H1 (cell line): Measurements from ENCODE around the gene OR51G1. TPM values are rescaled to one million over a fixed set of nuclear protein-coding genes. Genes with fewer than 3 reads are reported as not detected.

Experiments used
- CTCF ChIA-PET: fragments of 300-600 bp; sonication (Branson Sonifier 250); formaldehyde crosslinking; loops from one replicate; lab custom pipeline; 2021; ENCODE audit not compliant: partially characterized antibody; lab: Charles Lee
- POLR2A ChIA-PET: fragments of 300-600 bp; sonication (Branson Sonifier 250); formaldehyde crosslinking; loops from one replicate; lab custom pipeline; 2021; ENCODE audit warnings: inconsistent platforms; ENCODE audit not compliant: partially characterized antibody; lab: Charles Lee
- DNase-seq, 2 experiments: peaks; one replicate each; pipeline versions ENCODE4 v3.0.0 to v3.0.0-alpha.2; 2010 to 2022; ENCODE audit warnings: low spot score in 2 of 2, low read depth in 1 of 2, mixed read lengths in 1 of 2
- FAIRE-seq: peaks from 2 replicates; lab custom pipeline; 2011; peaks lifted over from hg19 to GRCh38; lab: Jason Lieb, UNC
- H2AFZ ChIP-seq: 2 replicates; pipeline ENCODE4 v1.8.1; 2012; ENCODE audit warnings: low read length, inconsistent platforms
- H2AK5ac ChIP-seq: 2 replicates; pipeline ENCODE4 v1.6.1; 2013; ENCODE audit warnings: low read depth, low read length
- H2BK120ac ChIP-seq: replicated peaks from 2 replicates; pipeline ENCODE3; 2013; ENCODE audit warnings: low read depth, low read length, inconsistent platforms
- H2BK12ac ChIP-seq: 2 replicates; pipeline ENCODE4 v1.6.1; 2013; ENCODE audit warnings: low read depth, low read length
- H2BK15ac ChIP-seq: 2 replicates; pipeline ENCODE4 v1.6.1; 2013; ENCODE audit warnings: low read length
- H2BK20ac ChIP-seq: 2 replicates; pipeline ENCODE4 v1.6.1; 2013; ENCODE audit warnings: low read length
- H2BK5ac ChIP-seq: 2 replicates; pipeline ENCODE4 v1.6.1; 2013; ENCODE audit warnings: low read depth, low read length
- H3K14ac ChIP-seq: 2 replicates; pipeline ENCODE4 v1.6.1; 2013; ENCODE audit warnings: inconsistent platforms; ENCODE audit not compliant: insufficient read length
- H3K18ac ChIP-seq: 2 replicates; pipeline ENCODE4 v1.6.1; 2013; ENCODE audit warnings: low read length; ENCODE audit errors: extremely low read depth
- H3K23ac ChIP-seq: 2 replicates; pipeline ENCODE4 v1.6.1; 2013; ENCODE audit warnings: inconsistent platforms; ENCODE audit not compliant: insufficient read length
- H3K23me2 ChIP-seq: 2 replicates; pipeline ENCODE4 v1.6.1; 2013; ENCODE audit warnings: low read depth, low read length
- H3K27ac ChIP-seq: 2 replicates; pipeline ENCODE4 v1.6.1; 2011; ENCODE audit warnings: low read depth, low read length, inconsistent platforms
- H3K27me3 ChIP-seq, 4 experiments: replicated peaks in 1 of 4; 1 replicate in 1 of 4; 2 replicates in 3 of 4; pipeline versions ENCODE4 v1.6.1 to v1.8.1; 2011 to 2013; ENCODE audit warnings: low read length in 3 of 4, mild to moderate bottlenecking in 3 of 4, inconsistent platforms in 2 of 4, mixed read lengths in 2 of 4, moderate library complexity in 1 of 4; ENCODE audit not compliant: control insufficient read depth in 3 of 4, insufficient read depth in 3 of 4; ENCODE audit errors: extremely low read depth in 1 of 4
- H3K36me3 ChIP-seq, 4 experiments: 2 replicates each; pipeline versions ENCODE4 v1.6.1 to v1.8.1; 2011 to 2013; ENCODE audit warnings: mild to moderate bottlenecking in 4 of 4, low read length in 3 of 4, moderate library complexity in 2 of 4, control low read depth in 1 of 4, inconsistent platforms in 1 of 4; ENCODE audit not compliant: insufficient read depth in 4 of 4, control insufficient read depth in 2 of 4
- H3K4ac ChIP-seq: replicated peaks from 2 replicates; pipeline ENCODE3; 2013; ENCODE audit warnings: low read length, low read depth, mixed read lengths, inconsistent platforms; ENCODE audit not compliant: insufficient read length
- H3K4me1 ChIP-seq, 4 experiments: replicated peaks in 1 of 4; 1 replicate in 1 of 4; 2 replicates in 3 of 4; pipeline versions ENCODE4 v1.6.1 to v1.8.1; 2011 to 2013; ENCODE audit warnings: low read length in 3 of 4, inconsistent platforms in 2 of 4, mixed read lengths in 1 of 4; ENCODE audit not compliant: insufficient read depth in 4 of 4, control insufficient read depth in 3 of 4
- H3K4me2 ChIP-seq, 2 experiments: 2 replicates each; pipeline versions ENCODE4 v1.6.1 to v1.8.1; 2011 to 2013; ENCODE audit warnings: low read depth in 2 of 2, low read length in 2 of 2, control low read depth in 1 of 2, inconsistent platforms in 1 of 2, mild to moderate bottlenecking in 1 of 2; ENCODE audit not compliant: insufficient read depth in 1 of 2
- H3K4me3 ChIP-seq, 4 experiments: fragments of 200-600, 300-600 bp in 1 of 4; sonication (generic), shearing (Covaris generic), sonication (Bioruptor Twin) in 1 of 4; 2 replicates each; pipeline versions ENCODE4 v1.5.1 to v1.8.1; 2011 to 2016; ENCODE audit warnings: low read length in 4 of 4, low read depth in 3 of 4, control low read depth in 2 of 4, inconsistent platforms in 2 of 4, mild to moderate bottlenecking in 2 of 4, mixed read lengths in 1 of 4, moderate library complexity in 1 of 4; ENCODE audit not compliant: insufficient read depth in 2 of 4; ENCODE audit errors: extremely low read depth in 1 of 4
- H3K56ac ChIP-seq: replicated peaks from 2 replicates; pipeline ENCODE3; 2013; ENCODE audit warnings: low read depth, mild to moderate bottlenecking, mixed read lengths, low read length, inconsistent platforms; ENCODE audit not compliant: insufficient read length
- H3K79me1 ChIP-seq: 2 replicates; pipeline ENCODE4 v1.6.1; 2013; ENCODE audit warnings: low read depth, low read length, control low read depth
- H3K79me2 ChIP-seq, 2 experiments: 2 replicates each; pipeline versions ENCODE4 v1.6.1 to v1.8.1; 2012 to 2013; ENCODE audit warnings: low read length in 2 of 2, mild to moderate bottlenecking in 2 of 2, inconsistent platforms in 1 of 2; ENCODE audit not compliant: insufficient read depth in 2 of 2, control insufficient read depth in 1 of 2
- H3K9ac ChIP-seq, 4 experiments: replicated peaks in 1 of 4; 1 replicate in 1 of 4; 2 replicates in 3 of 4; pipeline versions ENCODE4 v1.6.1 to v1.8.1; 2011 to 2013; ENCODE audit warnings: low read depth in 3 of 4, low read length in 3 of 4, control low read depth in 2 of 4, mild to moderate bottlenecking in 2 of 4, moderate library complexity in 2 of 4, inconsistent platforms in 1 of 4; ENCODE audit errors: extremely low read depth in 1 of 4
- H3K9me3 ChIP-seq, 2 experiments: 2 replicates each; pipeline versions ENCODE4 v1.6.1 to v1.8.1; 2012 to 2013; ENCODE audit warnings: mild to moderate bottlenecking in 2 of 2, moderate library complexity in 2 of 2, control low read depth in 1 of 2, inconsistent platforms in 1 of 2, low read depth in 1 of 2, low read length in 1 of 2, mixed read lengths in 1 of 2; ENCODE audit not compliant: insufficient read depth in 2 of 2
- H4K20me1 ChIP-seq, 2 experiments: replicated peaks in 1 of 2; 2 replicates each; pipeline versions ENCODE3 to v1.8.1; 2011 to 2013; ENCODE audit warnings: inconsistent platforms in 2 of 2, low read length in 2 of 2, mild to moderate bottlenecking in 1 of 2; ENCODE audit not compliant: insufficient read depth in 2 of 2, control insufficient read depth in 1 of 2
- H4K5ac ChIP-seq: 2 replicates; pipeline ENCODE4 v1.6.1; 2013; ENCODE audit warnings: low read length, low read depth, mixed read lengths, inconsistent platforms; ENCODE audit not compliant: insufficient read length
- H4K8ac ChIP-seq: 2 replicates; pipeline ENCODE4 v1.8.0; 2013; ENCODE audit warnings: mild to moderate bottlenecking, moderate library complexity, low read length, inconsistent platforms; ENCODE audit not compliant: insufficient read depth; ENCODE audit errors: extremely low read depth
- H4K91ac ChIP-seq: replicated peaks from 2 replicates; pipeline ENCODE3; 2013; ENCODE audit warnings: low read length, mixed read lengths, inconsistent platforms; ENCODE audit not compliant: insufficient read length
- CBX5 ChIP-seq: fragments of 300-800, 300-1000 bp; sonication (generic); IDR thresholded peaks from 2 replicates; pipeline ENCODE4 v1.7.1; 2016; ENCODE audit warnings: antibody characterized with exemption, low read length, low read depth
- CBX8 ChIP-seq: fragments of 300-800, 300-1000 bp; sonication (generic); IDR thresholded peaks from 2 replicates; pipeline ENCODE4 v1.7.1; 2016; ENCODE audit warnings: low read depth, low read length, borderline replicate concordance
- KDM4A ChIP-seq: IDR thresholded peaks from one replicate; pipeline ENCODE4 v1.7.1; 2012; ENCODE audit warnings: low read depth, mild to moderate bottlenecking, moderate library complexity, low read length, inconsistent platforms; ENCODE audit not compliant: severe bottlenecking
- TCF12 ChIP-seq: IDR thresholded peaks from 2 replicates; pipeline ENCODE4 v1.6.1; 2011; ENCODE audit warnings: low read depth, mild to moderate bottlenecking, low read length
- TEAD4 ChIP-seq: IDR thresholded peaks from 2 replicates; pipeline ENCODE4 v1.6.1; 2012; ENCODE audit warnings: low read depth, low read length, inconsistent platforms, mixed read lengths
- WGBS, 2 experiments: shearing (Covaris generic) in 1 of 2; methylation state at CpG; one replicate each; pipeline versions ENCODE4 v1.1.6 to v1.1.7; 2013 to 2015; ENCODE audit warnings: low lambda C conversion rate in 2 of 2, mixed read lengths in 2 of 2, inconsistent platforms in 1 of 2, low coverage in 1 of 2, missing lambda C conversion rate in 1 of 2; ENCODE audit not compliant: insufficient replicate concordance in 2 of 2, insufficient coverage in 1 of 2, insufficient read length in 1 of 2; ENCODE audit errors: extremely low coverage in 1 of 2, missing lambda C conversion rate in 1 of 2; 5-methylcytosine and 5-hydroxymethylcytosine counted together
- polyA plus RNA-seq, 7 experiments: library from polyadenylated mRNA; depleted of rRNA in 3 of 7; stranded (reverse) in 5 of 7; unstranded in 2 of 7; fragments of >200 nt in 5 of 7; fragments of 200-250 nt in 2 of 7; gene quantifications; 1 replicate in 5 of 7; 2 replicates in 1 of 7; 4 replicates in 1 of 7; pipeline versions ENCODE4 v1.2.1 to v1.2.3, GENCODE V29; 2011 to 2013; ENCODE audit warnings: missing spikeins in 2 of 7, mixed read lengths in 2 of 7
- total RNA-seq: library from RNA; stranded (reverse); fragmentation: NEBNext Ultra II Directional; extraction: Animal tissue kit (Norgen Biotek cat#: 25700); gene quantifications from 2 replicates; pipeline ENCODE4 v1.2.1, GENCODE V29; 2021

The OR51G1 gene
- total and polyA plus RNA-seq, 2 of the 8 experiments (the other 6 are each of a cell fraction or from before 2014, with no cell fraction given) = not detected

GRCh38 chr11:4921796-4922195, 2.3 kb downstream of the OR51G1 start:
- H2BK20ac ChIP-seq = no peak overlapping the region
- H3K56ac ChIP-seq = no peak overlapping the region
- H3K9me3 ChIP-seq = no peaks in the 10 kb centered on the region
- no peak overlapping the region for H4K91ac ChIP-seq
- no peak overlapping the region for H3K9ac ChIP-seq
- H2BK120ac ChIP-seq = no peak overlapping the region
- no peak overlapping the region for H2AK5ac ChIP-seq
- no peak overlapping the region for H4K8ac ChIP-seq
- H3K4me3 ChIP-seq = no peak overlapping the region
- no peak overlapping the region for H3K18ac ChIP-seq
- DNase-seq (no peak), FAIRE-seq (no peak)
- no peak overlapping the region for H3K4me2 ChIP-seq
- H2AFZ ChIP-seq = no peak overlapping the region
- H3K4ac ChIP-seq = no peak overlapping the region
- H3K4me1 ChIP-seq = no peaks in the 10 kb centered on the region
- TF ChIP-seq CBX5 = no peak
- no peak for TF ChIP-seq CBX8
- no peak for TF ChIP-seq KDM4A
- no peak for TF ChIP-seq TEAD4
- TF ChIP-seq TCF12 = no peak
- H2BK5ac ChIP-seq = no peak overlapping the region
- CTCF ChIA-PET = no interaction called here
- POLR2A ChIA-PET = no interaction called here
- peaks cover 0 to 1% of the 10 kb centered on the region in 2 experiments for H4K20me1 ChIP-seq
- no peaks in the 10 kb centered on the region for H3K36me3 ChIP-seq
- H2BK12ac ChIP-seq = no peak overlapping the region
- 93% methylated on average over 1 of the region's 1 CpG; no CpG with 5 or more reads in 1 of the 2 experiments for WGBS, 2 experiments
- no peaks in the 10 kb centered on the region for H3K79me2 ChIP-seq
- no peaks in the 10 kb centered on the region for H3K79me1 ChIP-seq
- no peak overlapping the region for H4K5ac ChIP-seq
- no peak overlapping the region for H3K27ac ChIP-seq
- H3K27me3 ChIP-seq = no peaks in the 10 kb centered on the region
- H3K14ac ChIP-seq = no peak overlapping the region
- H2BK15ac ChIP-seq = no peak overlapping the region
- H3K23me2 ChIP-seq = no peaks in the 10 kb centered on the region
- H3K23ac ChIP-seq = no peak overlapping the region
